Superior temporal gyrus (tissue), 1 donor: ENCODE measurements around the gene PSG6.
"Not testable (repeated sequence)": the region's sequence is repeated elsewhere in the genome, so short reads cannot be mapped to it uniquely, and the experiment has no call there.

Experiments
- DNase-seq: peaks from one replicate; pipeline ENCODE4 v3.0.0-alpha.2; 2016; ENCODE audit errors: extremely low spot score

Gene PSG6

DNA sequence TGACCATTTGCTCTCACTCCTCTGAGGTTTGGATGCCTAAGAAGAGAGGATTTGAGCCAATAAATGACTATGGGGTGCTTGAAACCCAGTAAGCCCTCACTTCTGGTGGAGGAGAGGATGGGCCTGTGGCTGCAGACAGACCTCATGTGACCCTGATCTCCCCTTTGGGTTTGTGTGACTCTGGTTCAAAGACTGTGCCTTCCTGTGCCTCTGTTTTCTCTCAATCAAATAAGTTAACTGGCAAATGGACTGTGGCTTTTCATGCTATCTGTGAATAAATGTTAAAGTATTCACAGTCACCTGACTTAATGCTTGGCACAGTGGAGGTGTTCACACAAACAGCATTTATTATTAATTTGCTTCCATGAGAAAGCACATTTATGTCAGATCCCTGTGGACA, 64.9 kb downstream of the PSG6 start:
- DNase-seq = not testable (repeated sequence)
